Medulla oblongata (tissue), 1 donor: ENCODE results near the gene CORO1A.
"Not testable (repeated sequence)": the region's sequence is repeated elsewhere in the genome, so short reads cannot be mapped to it uniquely, and the experiment has no call there.

Experiments
- DNase-seq: peaks from one replicate; pipeline ENCODE4 v3.0.0-alpha.2; 2015; ENCODE audit errors: extremely low spot score

CORO1A gene

DNA sequence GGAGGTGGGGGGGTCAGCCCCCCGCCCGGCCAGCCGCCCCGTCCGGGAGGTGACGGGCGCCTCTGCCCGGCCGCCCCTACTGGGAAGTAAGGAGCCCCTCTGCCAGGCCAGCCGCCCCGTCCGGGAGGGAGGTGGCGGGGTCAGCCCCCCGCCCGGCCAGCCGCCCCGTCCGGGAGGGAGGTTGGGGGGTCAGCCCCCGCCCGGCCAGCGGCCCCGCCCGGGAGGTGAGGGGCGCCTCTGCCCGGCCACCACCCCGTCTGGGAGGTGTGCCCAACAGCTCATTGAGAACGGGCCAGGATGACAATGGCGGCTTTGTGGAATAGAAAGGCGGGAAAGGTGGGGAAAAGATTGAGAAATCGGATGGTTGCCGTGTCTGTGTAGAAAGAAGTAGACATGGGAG lies 13.3 kb upstream of the CORO1A start:
- not testable (repeated sequence) for DNase-seq

DNA sequence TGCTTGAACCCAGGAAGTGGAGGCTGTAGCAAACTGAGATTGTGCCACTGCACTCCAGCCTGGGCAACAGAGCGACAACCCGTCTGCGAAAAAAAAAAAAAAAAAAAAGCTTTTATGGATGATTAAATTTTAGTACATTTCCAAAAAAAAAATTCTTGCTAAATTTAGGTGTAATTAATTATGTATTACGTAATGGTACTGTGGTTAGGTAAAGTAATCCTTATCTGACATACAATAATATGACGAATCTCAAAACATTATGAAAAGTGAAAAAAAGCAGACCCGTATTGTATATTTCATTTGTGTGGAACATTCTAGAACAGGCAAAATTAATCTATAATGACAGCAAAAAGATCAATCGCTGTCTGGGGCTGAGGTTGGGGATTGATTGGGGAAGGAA lies 10.3 kb upstream of the CORO1A start:
- no peak for DNase-seq

DNA sequence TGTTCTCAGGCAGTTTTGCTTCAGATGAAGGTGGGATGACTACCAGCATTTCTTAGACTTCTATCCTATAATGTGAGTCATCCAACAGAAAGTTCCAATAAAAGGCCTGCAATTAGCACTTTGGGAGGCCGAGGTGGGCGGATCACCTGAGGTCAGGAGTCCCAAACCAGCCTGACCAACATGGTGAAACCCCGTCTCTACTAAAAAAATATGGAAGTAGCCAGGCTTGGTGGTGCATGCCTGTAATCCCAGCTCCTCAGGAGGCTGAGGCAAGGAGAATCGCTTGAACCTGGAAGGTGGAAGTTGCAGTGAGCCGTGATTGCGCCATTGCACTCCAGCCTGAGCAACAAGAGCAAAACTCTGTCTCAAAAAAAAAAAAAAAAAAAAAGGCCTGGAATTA lies 6.5 kb upstream of the CORO1A start:
- DNase-seq, result not testable (repeated sequence)

DNA sequence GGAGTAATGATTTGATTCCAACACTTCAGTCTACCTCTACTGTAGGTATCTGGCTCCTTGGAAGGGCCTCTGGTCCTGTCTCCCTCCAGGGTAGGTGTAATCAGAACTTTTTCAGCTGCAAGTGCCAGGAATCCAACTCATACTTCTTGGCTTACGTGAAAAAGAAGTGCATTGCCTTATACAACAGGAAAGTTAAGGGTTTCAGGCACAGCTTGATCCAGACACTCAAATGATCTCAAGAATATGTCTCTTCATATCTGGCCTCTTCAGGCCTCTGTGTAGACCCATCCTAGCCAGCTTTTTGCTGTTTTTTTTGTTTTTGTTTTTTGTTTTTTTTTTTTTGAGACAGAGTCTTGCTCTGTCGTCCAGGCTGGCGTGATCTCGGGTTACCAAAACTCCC lies 4.2 kb upstream of the CORO1A start:
- no peak for DNase-seq

DNA sequence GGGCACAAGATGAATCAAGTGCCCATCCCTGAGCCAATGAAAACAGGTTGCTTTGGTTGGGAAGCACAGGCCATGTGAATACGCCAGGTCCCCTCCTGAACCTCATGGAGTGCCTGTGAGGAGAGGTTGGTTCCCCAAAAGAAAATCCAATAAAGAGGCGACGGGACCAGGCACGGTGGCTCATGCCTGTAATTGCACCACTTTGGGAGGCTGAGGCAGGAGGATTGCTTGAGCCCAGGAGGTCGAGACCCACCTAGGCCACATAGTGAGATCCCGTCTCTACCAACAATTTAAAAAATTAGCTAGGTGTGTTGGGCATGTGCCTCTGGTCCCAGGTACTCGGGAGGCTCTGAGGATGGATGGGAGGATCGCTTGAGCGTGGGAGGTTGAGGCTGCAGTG lies 3.5 kb upstream of the CORO1A start:
- no peak for DNase-seq

DNA sequence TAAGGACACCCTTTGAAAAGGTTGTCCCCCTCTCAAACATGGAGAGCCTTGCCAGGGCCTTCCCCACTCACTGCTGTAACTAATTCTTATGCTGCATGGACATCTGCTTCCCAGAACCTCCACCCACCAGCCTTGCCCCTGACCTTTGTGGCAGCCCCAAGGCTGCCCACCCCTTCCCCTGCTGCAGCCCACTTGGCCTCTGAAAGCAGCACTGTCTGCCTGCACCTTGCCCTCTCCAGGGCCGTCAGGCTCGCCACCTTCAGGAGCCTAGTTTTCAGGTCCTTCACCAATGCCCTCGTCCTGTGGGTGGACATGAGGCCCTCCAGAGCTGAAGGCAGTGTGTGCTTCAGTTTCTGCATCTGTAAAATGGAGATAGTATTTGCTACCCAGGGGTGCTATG lies 2.7 kb upstream of the CORO1A start:
- DNase-seq, result no peak

DNA sequence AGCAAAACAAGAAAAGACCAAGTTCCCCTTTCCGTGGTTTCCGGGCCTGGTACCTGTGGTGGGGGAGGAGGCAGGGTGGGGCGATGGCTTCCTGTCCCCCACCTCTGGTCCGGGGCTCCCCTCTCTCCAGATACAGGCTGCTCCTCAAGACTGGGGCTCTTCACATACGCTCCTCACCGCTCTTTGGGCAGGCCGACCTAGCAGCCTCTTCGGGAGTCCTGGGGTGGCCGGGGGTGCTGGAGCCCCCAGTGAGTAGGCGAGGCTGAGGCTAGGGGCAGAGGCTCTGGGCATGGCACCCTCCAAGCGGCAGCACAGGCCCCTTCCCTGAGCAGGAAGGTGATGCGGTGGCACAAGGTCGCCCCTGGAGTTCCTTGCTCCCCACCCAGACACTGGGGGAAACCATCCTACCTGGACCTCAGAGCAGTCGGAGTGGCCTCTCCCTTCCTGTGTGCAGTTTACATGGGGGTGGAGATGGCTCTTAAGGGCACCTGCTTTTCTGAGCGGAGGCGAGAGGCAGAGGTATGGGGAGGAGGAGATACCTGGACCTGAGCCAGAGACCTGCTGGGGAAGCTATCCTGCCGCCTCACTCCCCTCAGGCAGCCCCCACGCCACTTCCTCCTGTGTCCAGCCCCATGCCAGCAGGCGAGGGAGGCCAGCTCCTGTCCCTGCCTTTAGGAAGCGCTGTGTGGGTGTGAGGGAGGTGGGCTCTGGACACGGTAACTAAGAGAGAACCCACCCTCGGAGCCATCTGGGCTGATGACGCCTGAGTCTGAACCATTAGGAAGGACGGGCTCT lies 891 bp downstream of the CORO1A start:
- DNase-seq, result peak; percentile 22

DNA sequence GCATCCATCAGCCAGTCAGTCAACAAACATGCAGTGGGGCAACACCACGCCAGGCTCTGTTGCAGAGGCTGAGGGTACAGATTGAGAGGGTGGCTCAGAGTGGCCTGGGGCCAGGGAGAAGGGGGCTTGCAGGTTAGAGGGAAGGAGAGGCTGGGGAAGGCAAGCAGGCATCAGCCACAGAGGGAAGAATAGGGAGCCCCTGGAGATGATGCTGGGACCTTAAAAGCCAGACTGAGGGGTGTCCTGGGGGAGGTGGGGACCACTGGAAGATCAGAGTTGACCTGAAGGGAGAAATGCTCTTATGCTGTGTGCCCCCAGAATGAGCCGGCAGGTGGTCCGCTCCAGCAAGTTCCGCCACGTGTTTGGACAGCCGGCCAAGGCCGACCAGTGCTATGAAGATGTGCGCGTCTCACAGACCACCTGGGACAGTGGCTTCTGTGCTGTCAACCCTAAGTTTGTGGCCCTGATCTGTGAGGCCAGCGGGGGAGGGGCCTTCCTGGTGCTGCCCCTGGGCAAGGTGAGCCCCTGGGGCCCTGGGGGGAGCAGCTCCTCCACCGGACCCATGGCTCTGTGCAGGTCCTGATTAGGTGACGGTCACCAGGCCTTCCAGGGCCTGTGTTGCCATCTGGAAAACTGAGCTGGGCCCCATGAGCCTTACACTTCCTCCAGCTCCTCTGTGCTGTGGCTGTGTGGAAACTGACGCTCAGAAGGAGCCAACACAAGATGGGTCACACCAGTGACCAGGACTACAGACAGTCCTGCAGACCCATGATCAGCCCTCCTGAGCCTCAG lies 1.7 kb downstream of the CORO1A start:
- DNase-seq, result no peak

DNA sequence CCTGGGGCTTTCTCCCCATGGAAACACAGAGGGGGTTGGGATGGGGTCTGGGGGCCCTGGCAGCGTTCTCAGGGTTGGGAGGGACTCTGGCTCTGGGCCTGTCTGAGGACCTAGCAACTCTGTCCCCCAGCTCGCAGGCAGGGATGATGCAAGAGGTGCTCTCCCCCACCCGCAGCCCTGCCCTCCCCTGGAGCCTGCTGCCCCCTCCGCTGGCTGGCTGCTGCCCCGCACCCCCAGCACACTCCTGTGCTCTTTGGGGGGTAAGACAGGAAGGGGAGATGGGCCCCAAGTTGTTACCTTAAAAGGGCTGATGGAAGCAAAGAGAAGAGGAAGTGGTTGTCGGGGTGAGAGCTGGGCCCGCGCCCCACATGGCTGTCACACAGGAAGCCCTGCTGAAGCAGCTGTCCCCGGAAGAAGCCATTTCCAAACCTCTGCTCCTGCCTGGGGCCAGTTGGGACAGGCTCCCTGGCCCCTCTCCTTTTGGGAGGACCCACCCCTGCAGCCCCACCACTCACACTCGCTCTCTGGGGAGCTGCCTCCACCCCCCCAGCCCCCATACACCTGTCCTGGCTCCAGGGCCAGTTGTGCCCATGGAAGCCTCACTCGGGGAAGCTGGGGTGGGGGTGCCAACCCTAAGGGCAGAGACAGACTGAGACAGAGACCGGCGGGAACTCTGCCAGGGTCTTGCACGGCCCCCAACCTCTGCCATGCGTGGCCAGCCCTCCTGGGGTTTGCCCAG lies 2.5 kb downstream of the CORO1A start:
- peak; percentile 70 for DNase-seq

DNA sequence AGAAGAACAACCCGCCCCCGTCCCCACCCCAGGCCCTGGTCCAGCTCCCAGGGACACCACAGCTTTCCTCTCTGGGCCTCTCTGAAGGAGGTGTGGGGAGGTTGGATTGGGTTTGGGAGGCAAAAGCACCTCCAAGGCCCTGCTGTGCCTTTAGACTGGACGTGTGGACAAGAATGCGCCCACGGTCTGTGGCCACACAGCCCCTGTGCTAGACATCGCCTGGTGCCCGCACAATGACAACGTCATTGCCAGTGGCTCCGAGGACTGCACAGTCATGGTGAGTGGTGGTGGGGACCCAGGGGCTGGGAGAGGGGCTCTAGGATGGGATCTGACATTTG lies 3.0 kb downstream of the CORO1A start:
- no peak for DNase-seq

DNA sequence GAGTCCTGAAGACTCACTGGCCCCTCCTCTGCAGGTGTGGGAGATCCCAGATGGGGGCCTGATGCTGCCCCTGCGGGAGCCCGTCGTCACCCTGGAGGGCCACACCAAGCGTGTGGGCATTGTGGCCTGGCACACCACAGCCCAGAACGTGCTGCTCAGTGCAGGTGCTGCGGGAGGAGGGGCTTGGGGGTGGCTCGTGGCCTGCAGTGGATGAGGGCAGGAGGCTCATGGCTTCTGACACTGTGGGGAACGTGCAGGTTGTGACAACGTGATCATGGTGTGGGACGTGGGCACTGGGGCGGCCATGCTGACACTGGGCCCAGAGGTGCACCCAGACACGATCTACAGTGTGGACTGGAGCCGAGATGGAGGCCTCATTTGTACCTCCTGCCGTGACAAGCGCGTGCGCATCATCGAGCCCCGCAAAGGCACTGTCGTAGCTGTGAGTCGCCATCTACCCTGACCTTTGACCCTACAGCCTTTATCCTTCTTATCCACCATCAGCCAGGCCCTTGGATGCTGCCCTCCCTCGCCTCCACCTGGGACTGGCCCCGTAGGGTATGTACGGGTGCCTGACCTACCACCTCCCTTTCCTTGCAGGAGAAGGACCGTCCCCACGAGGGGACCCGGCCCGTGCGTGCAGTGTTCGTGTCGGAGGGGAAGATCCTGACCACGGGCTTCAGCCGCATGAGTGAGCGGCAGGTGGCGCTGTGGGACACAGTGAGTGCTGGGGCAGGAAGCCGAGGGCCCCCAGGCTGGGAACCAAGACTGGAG lies 3.6 kb downstream of the CORO1A start:
- peak; percentile 37 for DNase-seq

DNA sequence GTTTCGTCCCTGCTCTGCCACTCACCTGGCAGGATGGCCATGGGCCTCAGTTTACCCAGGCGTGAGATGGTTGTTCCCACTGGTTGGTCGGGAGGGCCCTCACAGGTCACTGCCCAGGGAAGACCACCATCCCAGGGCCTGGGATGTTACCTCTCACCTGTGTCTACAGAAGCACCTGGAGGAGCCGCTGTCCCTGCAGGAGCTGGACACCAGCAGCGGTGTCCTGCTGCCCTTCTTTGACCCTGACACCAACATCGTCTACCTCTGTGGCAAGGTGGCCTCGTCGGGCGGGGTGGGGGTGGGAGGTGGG lies 4.1 kb downstream of the CORO1A start:
- no peak for DNase-seq

DNA sequence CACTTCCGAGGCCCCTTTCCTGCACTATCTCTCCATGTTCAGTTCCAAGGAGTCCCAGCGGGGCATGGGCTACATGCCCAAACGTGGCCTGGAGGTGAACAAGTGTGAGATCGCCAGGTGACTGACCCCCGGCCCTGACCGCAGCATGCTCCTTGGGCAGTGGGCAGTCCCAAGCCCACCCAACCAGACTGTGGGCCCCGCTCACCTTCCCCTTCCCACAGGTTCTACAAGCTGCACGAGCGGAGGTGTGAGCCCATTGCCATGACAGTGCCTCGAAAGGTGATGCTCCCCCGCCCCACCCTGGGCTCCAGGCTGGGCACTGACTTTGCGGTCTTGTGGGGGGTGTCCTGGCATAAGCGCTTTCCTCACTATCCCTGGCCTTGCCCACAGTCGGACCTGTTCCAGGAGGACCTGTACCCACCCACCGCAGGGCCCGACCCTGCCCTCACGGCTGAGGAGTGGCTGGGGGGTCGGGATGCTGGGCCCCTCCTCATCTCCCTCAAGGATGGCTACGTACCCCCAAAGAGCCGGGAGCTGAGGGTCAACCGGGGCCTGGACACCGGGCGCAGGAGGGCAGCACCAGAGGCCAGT lies 4.7 kb downstream of the CORO1A start:
- DNase-seq, result no peak

DNA sequence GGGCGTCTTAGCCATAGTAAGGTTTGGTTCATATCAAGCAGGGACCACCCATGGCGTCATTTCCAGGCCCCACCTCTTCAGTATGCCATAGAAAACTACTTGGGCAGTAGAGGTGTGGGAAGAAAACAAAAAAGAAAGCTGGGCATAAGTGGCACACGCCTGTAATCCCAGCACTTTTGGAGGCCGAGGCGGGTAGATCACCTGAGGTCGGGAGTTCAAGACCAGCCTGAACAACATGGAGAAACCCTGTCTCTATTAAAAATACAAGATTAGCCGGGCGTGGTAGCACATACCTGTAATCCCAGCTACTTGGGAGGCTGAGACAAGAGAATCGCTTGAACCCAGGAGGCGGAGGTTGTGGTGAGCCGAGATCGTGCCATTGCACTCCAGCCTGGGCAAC lies 7.8 kb downstream of the CORO1A start:
- DNase-seq, result not testable (repeated sequence)

DNA sequence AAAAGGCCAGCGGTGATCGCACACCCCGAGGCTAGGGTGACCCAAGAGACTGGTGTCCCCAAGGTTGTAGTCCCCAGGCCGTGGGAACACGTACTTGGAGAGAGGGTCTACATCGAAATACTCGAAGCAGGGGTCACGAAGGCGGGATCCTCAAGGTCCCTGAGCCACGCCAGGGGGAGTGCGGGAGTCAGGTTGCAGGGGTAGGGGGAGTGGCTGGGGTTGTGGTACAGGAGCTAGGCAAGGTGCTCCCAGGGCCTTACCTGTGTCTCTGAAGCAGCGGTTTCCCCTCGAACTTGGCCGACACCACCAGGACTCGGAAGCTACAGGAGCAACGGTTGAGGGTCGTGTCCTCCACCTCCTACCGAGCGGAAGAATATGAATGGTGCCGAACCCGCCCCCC lies 9.7 kb downstream of the CORO1A start:
- not testable (repeated sequence) for DNase-seq

DNA sequence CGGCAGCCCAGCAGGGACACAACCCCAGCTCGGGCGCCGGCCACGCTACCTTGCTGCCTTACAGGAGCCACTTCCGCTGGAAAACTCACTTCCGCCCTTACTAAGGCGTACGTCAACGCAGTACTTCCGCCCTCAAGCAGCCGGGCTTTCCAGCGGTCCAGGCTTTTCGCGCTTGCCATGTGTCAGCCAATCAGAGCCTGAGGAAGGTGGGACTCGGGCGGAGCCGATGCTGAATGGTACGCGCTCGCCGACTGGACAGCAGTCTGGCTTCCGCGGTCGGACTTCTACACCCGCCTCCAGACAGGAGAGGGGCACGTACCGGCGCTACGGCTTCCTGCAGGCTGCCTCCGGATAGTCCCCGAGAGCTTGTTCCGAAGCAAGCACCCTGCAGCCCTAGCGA lies 10.2 kb downstream of the CORO1A start, which contains the start of the genes BOLA2B and SLX1A:
Gene BOLA2B, minus strand, starts transcription at position 52 of the 400 bp plus-strand sequence. CDS start 71 bp downstream, outside the sequence.
Gene SLX1A, plus strand, starts transcription at position 261 of the 400 bp plus-strand sequence. CDS start 210 bp downstream, outside the sequence.
- DNase-seq, result not testable (repeated sequence)

DNA sequence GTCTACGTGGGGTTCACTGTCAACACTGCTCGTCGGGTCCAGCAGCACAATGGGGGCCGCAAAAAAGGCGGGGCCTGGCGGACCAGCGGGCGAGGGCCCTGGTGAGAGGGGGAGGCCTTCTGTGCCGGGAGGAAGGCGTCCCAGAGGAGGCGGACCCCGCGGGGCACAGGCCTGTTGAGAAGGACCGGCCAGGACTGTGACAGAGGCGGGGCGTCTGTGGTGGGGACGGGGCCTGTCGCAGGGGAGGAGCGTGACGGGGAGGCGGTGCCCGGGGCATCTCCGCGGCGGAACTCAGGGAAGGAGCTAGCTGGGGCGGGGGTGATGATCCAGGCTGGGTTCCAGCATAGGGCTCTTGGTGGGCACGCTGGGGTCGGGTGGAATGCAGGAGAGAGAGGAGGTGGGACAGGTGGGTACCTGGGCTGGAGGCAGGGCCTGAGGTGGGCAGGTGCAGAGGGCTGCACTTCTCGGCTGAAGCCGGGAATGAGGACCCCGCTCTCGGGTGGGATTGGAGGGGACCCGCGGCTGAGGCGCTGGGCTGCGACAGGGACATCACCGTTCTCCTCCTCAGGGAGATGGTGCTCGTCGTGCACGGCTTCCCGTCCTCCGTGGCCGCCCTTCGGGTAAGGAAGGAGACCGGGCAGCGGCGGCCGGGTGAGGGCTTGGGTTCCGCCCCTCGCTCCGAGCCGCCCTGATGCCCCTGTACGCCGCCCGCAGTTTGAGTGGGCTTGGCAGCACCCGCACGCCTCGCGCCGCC lies 10.9 kb downstream of the CORO1A start:
- not testable (repeated sequence) for DNase-seq

DNA sequence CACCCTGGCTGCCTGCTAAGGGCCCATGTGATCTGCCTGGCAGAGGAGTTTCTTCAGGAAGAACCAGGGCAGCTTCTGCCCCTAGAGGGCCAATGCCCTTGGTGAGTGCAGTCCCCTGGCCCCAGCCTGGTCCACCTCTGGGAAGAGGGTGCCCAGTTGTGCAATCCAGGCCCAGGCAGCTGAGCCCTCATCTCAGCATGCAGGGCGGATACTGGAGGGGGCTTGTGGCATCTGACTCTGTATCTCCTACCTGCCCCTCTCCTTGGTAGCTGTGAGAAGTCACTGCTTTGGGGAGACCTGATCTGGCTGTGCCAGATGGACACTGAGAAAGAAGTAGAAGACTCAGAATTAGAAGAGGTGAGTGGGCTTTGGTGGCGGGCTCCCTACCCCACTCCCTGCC lies 13.6 kb downstream of the CORO1A start:
- not testable (repeated sequence) for DNase-seq

DNA sequence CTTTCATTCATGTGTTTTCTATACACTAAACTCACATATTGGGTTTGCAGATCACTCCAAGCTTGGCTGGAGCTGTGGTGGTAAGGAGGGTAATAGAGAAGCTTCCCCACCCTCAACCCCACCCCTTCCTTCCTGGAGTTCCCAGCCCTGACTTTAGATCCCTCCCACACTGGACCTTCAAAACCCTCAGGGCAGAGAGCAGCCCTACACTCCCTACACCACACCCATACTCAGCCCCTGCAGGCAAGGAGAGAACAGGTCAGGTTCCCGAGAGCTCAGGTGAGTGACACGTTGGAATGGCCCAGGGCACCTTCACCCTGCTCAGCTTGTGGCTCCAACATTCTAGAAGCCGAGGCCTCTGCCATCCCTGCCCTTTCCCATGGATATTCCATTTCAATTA lies 15.6 kb downstream of the CORO1A start, which contains the start of gene SULT1A3:
Gene SULT1A3, plus strand, starts transcription at position 207 of the 400 bp plus-strand sequence. CDS start 1,474 bp downstream, outside the sequence.
- DNase-seq, result not testable (repeated sequence)

DNA sequence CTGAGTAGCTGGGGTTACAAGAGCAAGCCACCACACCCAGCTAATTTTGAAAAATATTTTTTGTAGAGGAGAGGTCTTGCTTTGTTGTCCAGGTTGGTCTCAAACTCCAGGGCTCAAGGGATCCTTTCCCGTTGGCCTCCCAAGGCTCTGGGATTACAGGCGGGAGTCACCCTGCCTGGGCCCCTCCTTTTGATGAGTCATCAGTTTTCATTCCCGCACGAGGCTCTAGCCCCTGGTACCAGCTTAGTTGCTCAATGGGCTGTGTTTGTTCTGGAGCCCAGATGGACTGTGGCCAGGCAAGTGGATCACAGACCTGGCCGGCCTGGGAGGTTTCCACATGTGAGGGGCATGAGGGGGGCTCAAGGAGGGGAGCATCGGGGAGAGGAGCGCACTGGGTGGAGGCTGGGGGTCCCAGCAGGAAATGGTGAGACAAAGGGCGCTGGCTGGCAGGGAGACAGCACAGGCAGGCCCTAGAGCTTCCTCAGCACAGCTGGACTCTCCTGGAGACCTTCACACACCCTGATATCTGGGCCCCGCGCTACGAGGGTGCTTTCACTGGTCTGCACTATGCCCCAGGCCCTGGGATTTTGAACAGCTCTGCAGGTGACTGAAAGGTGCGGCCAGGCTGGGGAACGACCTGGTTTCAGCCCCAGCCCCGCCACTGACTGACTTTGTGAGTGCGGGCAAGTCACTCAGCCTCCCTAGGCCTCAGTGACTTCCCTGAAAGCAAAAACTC lies 16.4 kb downstream of the CORO1A start:
- not testable (repeated sequence) for DNase-seq
